ENCODE results near the gene RAB11B. TPM values are rescaled to one million over a fixed set of nuclear protein-coding genes. Genes with fewer than 3 reads are reported as not detected.

RAB11B gene
- total and polyA plus RNA-seq, 2 of the 13 experiments (the other 11 are each of a cell fraction or from before 2014, with no cell fraction given): 6.0 to 28.4 TPM

GRCh38 chr19:8387688-8388611 is 2.2 kb upstream of the RAB11B start (continued):
- TF ChIP-seq ATF7 (IDR thresholded peaks at IDR 0.05): peak; percentile 86
- TF ChIP-seq ATF7 (CRISPR knock-in tag; IDR thresholded peaks at IDR 0.05): peak; percentile 79; the same call in 1 of the 2 replicates
- no peak for TF ChIP-seq EHMT2 (IDR thresholded peaks at IDR 0.05; ENCODE audit: borderline replicate concordance, low read depth, low read length)
- TF ChIP-seq ZNF124 (CRISPR knock-in tag; IDR thresholded peaks at IDR 0.05): no peak
- no peak for TF ChIP-seq HOXA7 (CRISPR knock-in tag; IDR thresholded peaks at IDR 0.05)
- TF ChIP-seq MXD3 (CRISPR knock-in tag; IDR thresholded peaks at IDR 0.05): no peak
- TF ChIP-seq ZNF121 (CRISPR knock-in tag; IDR thresholded peaks at IDR 0.05): peak; percentile 84
- no peak for TF ChIP-seq THYN1 (CRISPR knock-in tag; IDR thresholded peaks at IDR 0.05; ENCODE audit: borderline replicate concordance, low read depth)
- TF ChIP-seq XBP1 (CRISPR knock-in tag; IDR thresholded peaks at IDR 0.05): no peak
- TF ChIP-seq JUNB (CRISPR knock-in tag; IDR thresholded peaks at IDR 0.05; ENCODE audit: borderline replicate concordance): no peak
- no peak for TF ChIP-seq MBD4 (IDR thresholded peaks at IDR 0.05; ENCODE audit: borderline replicate concordance, low read length)
- TF ChIP-seq RBFOX2 (IDR thresholded peaks at IDR 0.05; ENCODE audit: low read depth, low read length): no peak
- TF ChIP-seq ZNF33B (CRISPR knock-in tag; IDR thresholded peaks at IDR 0.05): no peak
- no peak for TF ChIP-seq PAX8 (CRISPR knock-in tag; IDR thresholded peaks at IDR 0.05; ENCODE audit: borderline replicate concordance)
- peak; percentile 74 for TF ChIP-seq ZMYM4 (CRISPR knock-in tag; IDR thresholded peaks at IDR 0.05)
- TF ChIP-seq SMAD3 (CRISPR knock-in tag; IDR thresholded peaks at IDR 0.05): 0 out of 2 replicates have a peak, but pooled peaks have one; percentile 69
- TF ChIP-seq NCOR1 (IDR thresholded peaks at IDR 0.05; ENCODE audit: borderline replicate concordance, low read length): peak; percentile 71; the same call in 1 of the 2 replicates
- TF ChIP-seq SOX13 (IDR thresholded peaks at IDR 0.05): no peak; the same call in 1 of the 2 replicates
- TF ChIP-seq SOX13 (CRISPR knock-in tag; conservative IDR thresholded peaks at IDR 0.05 in 1 of 2, IDR thresholded peaks at IDR 0.05 in 1 of 2): peak in 1 of 2 experiments; percentile 90; a peak in 2 of 4 replicates
- TF ChIP-seq, protein P1, sequence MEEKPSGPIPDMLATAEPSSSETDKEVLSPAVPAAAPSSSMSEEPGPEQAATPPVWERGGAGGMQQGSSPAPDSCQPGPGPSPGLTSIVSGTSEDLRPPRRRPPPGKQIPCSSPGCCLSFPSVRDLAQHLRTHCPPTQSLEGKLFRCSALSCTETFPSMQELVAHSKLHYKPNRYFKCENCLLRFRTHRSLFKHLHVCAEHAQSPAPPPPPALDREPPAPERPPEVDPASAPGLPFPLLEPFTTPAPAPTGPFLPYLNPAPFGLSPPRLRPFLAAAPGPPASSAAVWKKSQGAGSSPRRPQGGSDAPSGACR (CRISPR knock-in tag; IDR thresholded peaks at IDR 0.05): no peak; the same call in 1 of the 2 replicates
- TF ChIP-seq ZNF362 (CRISPR knock-in tag; IDR thresholded peaks at IDR 0.05; ENCODE audit: borderline replicate concordance): peak; percentile 99
- TF ChIP-seq FIP1L1 (IDR thresholded peaks at IDR 0.05; ENCODE audit: borderline replicate concordance, insufficient read depth, low read depth, low read length): no peak
- TF ChIP-seq ZNF768 (CRISPR knock-in tag; IDR thresholded peaks at IDR 0.05): no peak
- TF ChIP-seq GLI4 (CRISPR knock-in tag; IDR thresholded peaks at IDR 0.05; ENCODE audit: borderline replicate concordance): no peak
- peak; percentile 59; the same call in 1 of the 2 replicates for TF ChIP-seq GFI1 (CRISPR knock-in tag; IDR thresholded peaks at IDR 0.05; ENCODE audit: borderline replicate concordance)
- TF ChIP-seq, protein P2, sequence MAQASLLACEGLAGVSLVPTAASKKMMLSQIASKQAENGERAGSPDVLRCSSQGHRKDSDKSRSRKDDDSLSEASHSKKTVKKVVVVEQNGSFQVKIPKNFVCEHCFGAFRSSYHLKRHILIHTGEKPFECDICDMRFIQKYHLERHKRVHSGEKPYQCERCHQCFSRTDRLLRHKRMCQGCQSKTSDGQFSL (CRISPR knock-in tag; IDR thresholded peaks at IDR 0.05): no peak
- peak; percentile 99 for TF ChIP-seq ZBTB3 (CRISPR knock-in tag; IDR thresholded peaks at IDR 0.05; ENCODE audit: borderline replicate concordance, low read depth)
- TF ChIP-seq AKAP8 (CRISPR knock-in tag; IDR thresholded peaks at IDR 0.05): no peak
